Suppressor macrophage treated with lipopolysaccharide for 1 hour (primary cell): ENCODE results near the gene TRAPPC10.
"Not testable (repeated sequence)": the region's sequence is repeated elsewhere in the genome, so short reads cannot be mapped to it uniquely, and the experiment has no call there.

Experiments used
- DNase-seq, 3 donors: peaks; one replicate each; pipeline ENCODE4 v3.0.0-alpha.2; 2020 to 2022

Gene TRAPPC10

DNA sequence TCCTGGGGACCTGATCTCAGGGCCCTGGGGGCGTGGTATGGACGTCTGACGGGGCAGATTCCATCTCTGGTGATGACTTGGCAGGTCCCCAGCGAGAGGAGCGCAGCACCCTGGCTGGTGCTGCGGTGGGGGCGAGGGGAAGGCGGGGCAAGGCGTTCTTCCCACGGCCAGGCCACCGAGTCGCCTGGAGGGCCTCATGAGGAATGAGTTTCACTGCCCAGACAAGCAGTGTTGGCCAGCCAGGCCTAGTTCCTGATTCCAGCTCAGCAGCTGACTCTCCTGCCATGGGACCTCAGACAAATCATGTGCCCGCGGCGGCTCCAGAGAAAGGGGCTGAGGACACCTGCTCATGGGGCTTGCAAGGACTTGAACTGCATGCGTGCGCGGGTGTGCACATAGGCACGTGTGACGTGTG, 142.7 kb downstream of the TRAPPC10 start:
- DNase-seq: not testable (repeated sequence)

DNA sequence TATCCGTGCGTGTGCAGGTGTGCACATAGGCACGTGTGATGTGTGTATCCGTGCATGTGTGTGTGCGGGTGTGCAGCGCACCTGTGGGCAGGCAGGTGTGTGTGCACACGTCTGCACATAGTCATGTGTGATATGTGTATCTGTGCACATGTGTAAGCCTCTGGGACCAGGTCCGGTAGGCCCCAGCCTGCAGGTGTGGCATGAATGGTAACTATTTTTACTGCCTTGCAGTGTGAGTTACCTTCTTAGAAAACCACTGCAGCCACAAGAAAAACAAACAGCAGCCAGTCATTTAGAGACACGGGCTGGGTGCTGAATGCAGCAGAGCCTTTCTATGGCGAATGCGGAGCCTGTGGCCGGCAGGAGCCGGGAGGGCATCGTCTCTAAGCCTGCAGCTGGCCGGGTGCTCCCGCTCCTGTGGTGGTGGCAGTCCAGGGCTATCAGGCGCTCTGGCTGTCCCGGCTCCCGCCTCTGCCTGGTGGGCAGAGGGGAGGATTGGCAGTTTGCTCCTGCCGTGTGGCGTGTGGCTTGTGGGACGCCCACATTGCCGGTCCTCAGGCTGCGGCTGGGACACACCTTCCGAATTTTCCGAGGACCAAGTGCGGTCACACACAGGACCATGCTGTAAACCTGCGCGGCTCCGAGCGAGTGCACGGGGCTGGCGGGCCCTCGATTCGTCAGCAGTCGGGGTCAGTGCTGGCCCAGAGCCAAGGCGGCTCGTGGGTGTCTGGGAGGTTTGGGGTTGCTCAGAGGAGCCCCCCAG, 143.3 kb downstream of the TRAPPC10 start:
- DNase-seq: not testable (repeated sequence)

DNA sequence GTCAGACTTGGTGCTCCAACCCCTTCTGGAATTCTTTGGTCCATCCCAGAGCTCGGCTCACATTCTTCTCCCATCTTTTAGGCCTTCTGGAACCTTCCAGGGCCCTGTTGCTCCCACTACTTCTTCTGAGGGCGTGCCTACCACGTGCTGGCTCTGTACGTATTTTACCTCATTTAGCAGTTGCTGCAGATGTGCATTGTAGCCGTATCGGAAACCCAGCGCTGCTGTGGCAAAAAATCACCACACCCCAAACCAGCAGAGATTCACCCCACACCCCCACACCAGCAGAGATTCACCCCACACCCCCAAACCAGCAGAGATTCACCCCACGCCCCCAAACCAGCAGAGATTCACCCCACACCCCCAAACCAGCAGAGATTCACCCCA, 143.9 kb downstream of the TRAPPC10 start:
- not testable (repeated sequence) for DNase-seq
